Thoracic aorta (tissue), 2 donors: ENCODE results near the gene PTPDC1. TPM values are rescaled to one million over a fixed set of nuclear protein-coding genes. Genes with fewer than 3 reads are reported as not detected.

Experiments
- ATAC-seq: fragments of 150-250 bp; one replicate; pipeline ENCODE4 v1.8.0; 2017; ENCODE audit warnings: low read depth; ENCODE audit not compliant: insufficient number of reproducible peaks, low FRiP score
- DNase-seq: peaks from one replicate; pipeline ENCODE4 v3.0.0-alpha.2; 2020; ENCODE audit warnings: low spot score
- H3K27ac ChIP-seq, 2 donors: fragments of 200-600 bp; sonication (generic); 1 replicate in 1 of 2; 2 replicates in 1 of 2; pipeline ENCODE4 v1.5.1; 2016; ENCODE audit warnings: mild to moderate bottlenecking in 2 of 2, moderate library complexity in 2 of 2
- H3K27me3 ChIP-seq: fragments of 200-600 bp; sonication (generic); replicated peaks from 2 replicates; pipeline ENCODE4 v1.6.0; 2016; ENCODE audit warnings: mild to moderate bottlenecking; ENCODE audit not compliant: insufficient read depth
- H3K36me3 ChIP-seq: fragments of 200-600 bp; sonication (generic); one replicate; pipeline ENCODE4 v1.5.1; 2016
- H3K4me1 ChIP-seq, 2 donors: fragments of 200-600 bp; sonication (generic); 1 replicate in 1 of 2; 2 replicates in 1 of 2; pipeline versions ENCODE4 v1.5.1 to v1.6.0; 2016; ENCODE audit warnings: low read depth in 2 of 2, mild to moderate bottlenecking in 1 of 2; ENCODE audit not compliant: control insufficient read depth in 1 of 2
- H3K4me3 ChIP-seq: fragments of 200-600 bp; sonication (generic); 2 replicates; pipeline ENCODE4 v1.5.1; 2016; ENCODE audit warnings: mild to moderate bottlenecking
- H3K9me3 ChIP-seq: fragments of 200-600 bp; sonication (generic); 2 replicates; pipeline ENCODE4 v1.5.1; 2016
- CTCF ChIP-seq: fragments of 200-600 bp; sonication (generic); IDR thresholded peaks from one replicate; pipeline ENCODE4 v1.5.1; 2019; ENCODE audit warnings: antibody characterized with exemption
- total RNA-seq, 2 donors: library from RNA; depleted of rRNA; stranded (reverse); fragments of >200 nt; gene quantifications; one replicate each; pipeline versions ENCODE4 v1.1.0 to v1.2.3, GENCODE V29; 2016

Gene PTPDC1
- total RNA-seq, 2 donors from 2014 or later = 24.8 to 25.7 TPM

- H3K4me3 ChIP-seq = no peak overlapping the region
- no peaks in the 10 kb centered on the region for H3K36me3 ChIP-seq
- H3K27me3 ChIP-seq = no peaks in the 10 kb centered on the region
- ATAC-seq (no peak), DNase-seq (no peak)
- TF ChIP-seq CTCF = no peak
- no peaks in the 10 kb centered on the region for H3K9me3 ChIP-seq
- no peak overlapping the region for H3K27ac ChIP-seq
- H3K4me1 ChIP-seq = no peaks in the 10 kb centered on the region
Measured at GRCh38 chr9:94076557-94076956, 7.7 kb upstream of the PTPDC1 start.

GRCh38 chr9:94078086-94078485, 6.2 kb upstream of the PTPDC1 start:
- DNase-seq = no peak
- Histone ChIP-seq H3K27me3 (no peaks in the 10 kb centered on the region), H3K4me3 (no peak overlapping the region), H3K27ac (no peak overlapping the region), H3K36me3 (no peaks in the 10 kb centered on the region), H3K9me3 (no peaks in the 10 kb centered on the region), H3K4me1 (peaks cover 0 to 5% of the 10 kb centered on the region in 2 donors)
- no peak for TF ChIP-seq CTCF
- ATAC-seq = no peak

GRCh38 chr9:94079236-94079635, 5.0 kb upstream of the PTPDC1 start:
- ATAC-seq = no peak

GRCh38 chr9:94080249-94080648, 4.0 kb upstream of the PTPDC1 start:
- DNase-seq (no peak), ATAC-seq (no peak)
- no peak overlapping the region for H3K27ac ChIP-seq
- H3K27me3 ChIP-seq = no peaks in the 10 kb centered on the region
- no peak for TF ChIP-seq CTCF
- peaks cover 0 to 5% of the 10 kb centered on the region in 2 donors for H3K4me1 ChIP-seq
- H3K36me3 ChIP-seq = no peaks in the 10 kb centered on the region
- H3K4me3 ChIP-seq = no peak overlapping the region
- H3K9me3 ChIP-seq = no peaks in the 10 kb centered on the region

More at GRCh38 chr9:94079236-94079635, 5.0 kb upstream of the PTPDC1 start:
- Histone ChIP-seq H3K9me3 (no peaks in the 10 kb centered on the region), H3K4me3 (no peak overlapping the region), H3K27me3 (no peaks in the 10 kb centered on the region), H3K27ac (no peak overlapping the region), H3K36me3 (no peaks in the 10 kb centered on the region), H3K4me1 (peaks cover 0 to 5% of the 10 kb centered on the region in 2 donors)
- no peak for DNase-seq
- no peak for TF ChIP-seq CTCF

- Histone ChIP-seq H3K4me3 (no peak overlapping the region), H3K4me1 (peaks cover 0 to 5% of the 10 kb centered on the region in 2 donors), H3K9me3 (no peaks in the 10 kb centered on the region), H3K36me3 (no peaks in the 10 kb centered on the region), H3K27me3 (no peaks in the 10 kb centered on the region), H3K27ac (no peak overlapping the region)
- DNase-seq (no peak), ATAC-seq (no peak)
- no peak for TF ChIP-seq CTCF
Measured at GRCh38 chr9:94081435-94081834, 2.8 kb upstream of the PTPDC1 start.
